ENCODE measurements around the gene PTPN23. TPM values are rescaled to one million over a fixed set of nuclear protein-coding genes. Genes with fewer than 3 reads are reported as not detected.

PTPN23 gene
- total and polyA plus RNA-seq, 9 of the 15 experiments (the other 6 are each of a cell fraction or from before 2014, with no cell fraction given), result 0.41 to 58.7 (median 7.2) TPM

DNA sequence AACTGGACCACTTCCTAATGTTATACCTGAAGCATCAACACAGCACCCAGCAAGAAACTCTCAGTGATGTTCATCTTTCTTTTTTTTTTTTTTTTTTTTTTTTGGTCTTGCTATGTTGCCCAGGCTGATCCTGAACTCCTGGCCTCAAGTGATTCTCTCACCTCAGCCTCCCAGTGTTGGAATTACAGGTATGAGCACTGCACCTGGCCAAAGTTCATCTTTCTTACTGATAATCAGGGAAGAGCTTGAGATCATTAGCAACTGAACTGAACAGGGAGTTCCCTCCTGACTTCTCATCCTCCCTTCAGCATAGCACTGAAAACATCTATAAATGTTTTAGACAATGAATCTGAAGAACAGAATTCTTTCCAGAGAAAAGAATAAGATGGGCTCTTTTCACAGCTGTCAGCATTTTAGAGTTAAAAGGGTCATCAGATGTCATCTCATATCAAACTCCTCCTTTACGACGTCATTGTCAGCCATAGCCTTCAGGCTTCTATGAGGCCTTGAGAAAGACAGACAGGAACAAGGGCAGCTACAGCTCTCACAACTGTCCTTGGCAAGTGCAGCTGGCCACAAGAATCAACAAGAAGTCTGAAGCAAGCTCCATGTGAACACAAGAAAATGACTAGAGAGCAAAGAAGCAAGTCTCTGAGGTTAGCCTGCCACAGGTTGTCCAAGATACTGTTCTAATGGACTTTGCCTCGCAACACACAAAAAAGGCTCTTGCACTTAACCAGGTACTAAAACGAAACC is 61.2 kb downstream of the PTPN23 start:
- in situ Hi-C loops (cut with MboI), result no loop called here
- no TSS peak for BruUV-seq (replicated peaks)
- H3K4me2 ChIP-seq (ENCODE audit: insufficient read depth, low read length), result no peak overlapping the region
- no peaks in the 10 kb centered on the region; a peak in 1 of 5 replicates for H3K4me1 ChIP-seq (replicated peaks in 1 of 2; ENCODE audit: control insufficient read depth in 2 of 2, insufficient read depth in 2 of 2, low read length in 2 of 2)
- no peaks in the 10 kb centered on the region for H3K9me1 ChIP-seq (ENCODE audit: control insufficient read depth, insufficient read depth, low read length)
- ChIA-PET CTCF (ENCODE audit: low intra/inter-chr PET ratio) (no interaction called here), POLR2A (interaction anchor here (0.6 to 1.2 kb wide), 5 partner anchors 8 to 272 kb away, joined by 3 read pairs; no protein-coding TSS in a partner anchor)
- ATAC-seq (no peak), FAIRE-seq (no peak), DNase-seq (ENCODE audit: extremely low read depth in 1 of 4, low spot score in 3 of 4) (no peak)
- H3K27me3 ChIP-seq (ENCODE audit: control insufficient read depth in 2 of 2, insufficient read depth in 2 of 2, low read length in 2 of 2), result no peaks in the 10 kb centered on the region
- H3K4me3 ChIP-seq, result no peak overlapping the region
- 79% methylated on average over 4 of the region's 4 CpGs for WGBS (ENCODE audit: insufficient coverage, low coverage, missing lambda C conversion rate)
- no peaks in the 10 kb centered on the region for H3K9me3 ChIP-seq (replicated peaks; ENCODE audit: control insufficient read depth, insufficient read depth, low read depth, low read length)
- H3K9ac ChIP-seq (ENCODE audit: insufficient read depth in 1 of 2, low read depth in 2 of 2, low read length in 2 of 2), result no peak overlapping the region
- H3K27ac ChIP-seq (ENCODE audit: extremely low read depth, low read depth, low read length), result no peak overlapping the region
- H2AFZ ChIP-seq (ENCODE audit: low read depth, low read length), result no peak overlapping the region
- no peaks in the 10 kb centered on the region; the same call in 1 of the 2 replicates for H4K20me1 ChIP-seq (replicated peaks; ENCODE audit: control insufficient read depth, insufficient read depth, low read length)
- H3K36me3 ChIP-seq (ENCODE audit: control insufficient read depth, insufficient read depth, low read length), result peaks cover 56% of the 10 kb centered on the region
- peaks cover 46% of the 10 kb centered on the region for H3K79me2 ChIP-seq (ENCODE audit: control insufficient read depth, insufficient read depth, low read length)
- intact Hi-C loops (cut with micrococcal nuclease), result no loop called here
- TF ChIP-seq ZNF197 (CRISPR knock-in tag; IDR thresholded peaks at IDR 0.05; ENCODE audit: low read depth), result no peak
- no peak for TF ChIP-seq SIX5 (IDR thresholded peaks at IDR 0.05; ENCODE audit: borderline replicate concordance in 1 of 2, insufficient read depth in 1 of 2, low read depth in 1 of 2, low read length in 2 of 2)
- TF ChIP-seq HNRNPH1 (optimal IDR thresholded peaks at IDR 0.05; ENCODE audit: low read depth, low read length), result no peak
- no peak for TF ChIP-seq HNRNPK (IDR thresholded peaks at IDR 0.05; ENCODE audit: low read depth, low read length, poor library complexity, severe bottlenecking)
- peak; percentile 73 for TF ChIP-seq ZNF316 (IDR thresholded peaks at IDR 0.05)
- no peak for TF ChIP-seq SP2 (IDR thresholded peaks at IDR 0.05; ENCODE audit: extremely low read depth, low read depth, low read length, poor library complexity, severe bottlenecking)
- TF ChIP-seq, protein P1, sequence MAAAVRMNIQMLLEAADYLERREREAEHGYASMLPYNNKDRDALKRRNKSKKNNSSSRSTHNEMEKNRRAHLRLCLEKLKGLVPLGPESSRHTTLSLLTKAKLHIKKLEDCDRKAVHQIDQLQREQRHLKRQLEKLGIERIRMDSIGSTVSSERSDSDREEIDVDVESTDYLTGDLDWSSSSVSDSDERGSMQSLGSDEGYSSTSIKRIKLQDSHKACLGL (CRISPR knock-in tag; IDR thresholded peaks at IDR 0.05; ENCODE audit: borderline replicate concordance, poor library complexity, severe bottlenecking), result no peak
- TF ChIP-seq MAFG (tag; conservative IDR thresholded peaks at IDR 0.05), result peak; percentile 38; the same call in 1 of the 2 replicates
- no peak for TF ChIP-seq CBFB (CRISPR knock-in tag; IDR thresholded peaks at IDR 0.05)
- TF ChIP-seq ZFP1 (CRISPR knock-in tag; IDR thresholded peaks at IDR 0.05), result no peak
- TF ChIP-seq GABPB2 (CRISPR knock-in tag; conservative IDR thresholded peaks at IDR 0.05), result no peak
- TF ChIP-seq SMARCE1 (IDR thresholded peaks at IDR 0.05), result no peak
- TF ChIP-seq C11orf30 (IDR thresholded peaks at IDR 0.05; ENCODE audit: low read depth), result peak; percentile 43
- TF ChIP-seq ZNF77 (CRISPR knock-in tag; IDR thresholded peaks at IDR 0.05), result no peak
- TF ChIP-seq MAFF (IDR thresholded peaks at IDR 0.05; ENCODE audit: low read length), result peak; percentile 48
- TF ChIP-seq ESRRB (CRISPR knock-in tag; IDR thresholded peaks at IDR 0.05; ENCODE audit: borderline replicate concordance), result no peak
- no peak for TF ChIP-seq ZNF436 (CRISPR knock-in tag; IDR thresholded peaks at IDR 0.05)
- no peak for TF ChIP-seq SPI1 (IDR thresholded peaks at IDR 0.05; ENCODE audit: borderline replicate concordance, low read depth, low read length)
- TF ChIP-seq ZNF354B (CRISPR knock-in tag; IDR thresholded peaks at IDR 0.05), result no peak
- TF ChIP-seq, protein P2, sequence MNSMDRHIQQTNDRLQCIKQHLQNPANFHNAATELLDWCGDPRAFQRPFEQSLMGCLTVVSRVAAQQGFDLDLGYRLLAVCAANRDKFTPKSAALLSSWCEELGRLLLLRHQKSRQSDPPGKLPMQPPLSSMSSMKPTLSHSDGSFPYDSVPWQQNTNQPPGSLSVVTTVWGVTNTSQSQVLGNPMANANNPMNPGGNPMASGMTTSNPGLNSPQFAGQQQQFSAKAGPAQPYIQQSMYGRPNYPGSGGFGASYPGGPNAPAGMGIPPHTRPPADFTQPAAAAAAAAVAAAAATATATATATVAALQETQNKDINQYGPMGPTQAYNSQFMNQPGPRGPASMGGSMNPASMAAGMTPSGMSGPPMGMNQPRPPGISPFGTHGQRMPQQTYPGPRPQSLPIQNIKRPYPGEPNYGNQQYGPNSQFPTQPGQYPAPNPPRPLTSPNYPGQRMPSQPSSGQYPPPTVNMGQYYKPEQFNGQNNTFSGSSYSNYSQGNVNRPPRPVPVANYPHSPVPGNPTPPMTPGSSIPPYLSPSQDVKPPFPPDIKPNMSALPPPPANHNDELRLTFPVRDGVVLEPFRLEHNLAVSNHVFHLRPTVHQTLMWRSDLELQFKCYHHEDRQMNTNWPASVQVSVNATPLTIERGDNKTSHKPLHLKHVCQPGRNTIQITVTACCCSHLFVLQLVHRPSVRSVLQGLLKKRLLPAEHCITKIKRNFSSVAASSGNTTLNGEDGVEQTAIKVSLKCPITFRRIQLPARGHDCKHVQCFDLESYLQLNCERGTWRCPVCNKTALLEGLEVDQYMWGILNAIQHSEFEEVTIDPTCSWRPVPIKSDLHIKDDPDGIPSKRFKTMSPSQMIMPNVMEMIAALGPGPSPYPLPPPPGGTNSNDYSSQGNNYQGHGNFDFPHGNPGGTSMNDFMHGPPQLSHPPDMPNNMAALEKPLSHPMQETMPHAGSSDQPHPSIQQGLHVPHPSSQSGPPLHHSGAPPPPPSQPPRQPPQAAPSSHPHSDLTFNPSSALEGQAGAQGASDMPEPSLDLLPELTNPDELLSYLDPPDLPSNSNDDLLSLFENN (IDR thresholded peaks at IDR 0.05; ENCODE audit: low read depth in 2 of 2, low read length in 2 of 2), result no peak
